ENCODE measurements around the gene RNF41. TPM values are rescaled to one million over a fixed set of nuclear protein-coding genes. Genes with fewer than 3 reads are reported as not detected.
A peak's percentile ranks its signal among the peaks of the same experiment; 100 is the strongest.
"Not testable (repeated sequence)": the region's sequence is repeated elsewhere in the genome, so short reads cannot be mapped to it uniquely, and the experiment has no call there.

Gene RNF41
- 38.5 TPM in 2 replicates for total RNA-seq

- H3K4me1 Mint-ChIP-seq (ENCODE audit: low read depth) = peaks cover 39% of the 10 kb centered on the region
- H3K27me3 Mint-ChIP-seq (ENCODE audit: low read depth) = no peaks in the 10 kb centered on the region
- H3K9me3 Mint-ChIP-seq = no peaks in the 10 kb centered on the region
- DNase-seq (ENCODE audit: low spot score) = peak; percentile 89
- intact Hi-C loops (cut with micrococcal nuclease) = loop anchor here (1.0 to 5.0 kb wide), 4 partner anchors 33 to 110 kb away; partner anchors contain the start of genes CS, MYL6B, PAN2 and SMARCC2
- H3K4me3 Mint-ChIP-seq (ENCODE audit: low read depth) = peak within 1 kb of the TSS; percentile 99
- H3K27ac Mint-ChIP-seq = peak within 1 kb of the TSS; percentile 92
- H3K36me3 Mint-ChIP-seq (ENCODE audit: low read depth) = peaks cover 18% of the 10 kb centered on the region
Measured at GRCh38 chr12:56221757-56222530, at the start of gene RNF41. Gene RNF41, minus strand, starts transcription at chr12:56221922. Its CDS starts 7,875 bp downstream, at chr12:56214047.

DNA sequence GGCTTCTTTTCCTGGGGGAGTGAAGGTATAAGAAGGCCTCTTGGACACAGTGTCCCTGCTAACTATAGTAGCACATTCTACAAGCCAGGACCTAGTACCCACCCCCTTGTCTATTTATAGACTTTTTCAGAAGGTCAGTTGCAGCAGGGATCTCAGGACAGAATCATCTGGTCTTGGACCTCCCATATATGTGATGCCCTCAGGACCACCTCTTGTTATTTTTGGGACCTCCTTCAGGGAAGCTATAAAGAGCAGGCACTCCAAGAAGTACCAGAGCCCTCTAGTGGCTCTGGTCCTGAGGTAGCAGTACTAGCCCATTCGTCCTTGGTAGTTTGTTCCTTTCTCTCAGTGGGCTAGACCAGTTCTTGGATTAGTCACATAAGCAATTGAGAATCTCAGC is 49.3 kb upstream of the RNF41 start:
- intact Hi-C loops (cut with micrococcal nuclease) = no loop called here
- H3K36me3 Mint-ChIP-seq (ENCODE audit: low read depth) = peaks cover 41% of the 10 kb centered on the region
- H3K4me3 Mint-ChIP-seq (ENCODE audit: low read depth) = no peak overlapping the region
- H3K9me3 Mint-ChIP-seq = no peaks in the 10 kb centered on the region
- H3K27ac Mint-ChIP-seq = no peak overlapping the region
- peaks cover 15% of the 10 kb centered on the region for H3K4me1 Mint-ChIP-seq (ENCODE audit: low read depth)
- H3K27me3 Mint-ChIP-seq (ENCODE audit: low read depth) = no peaks in the 10 kb centered on the region
- DNase-seq (ENCODE audit: low spot score) = no peak

- peak overlapping the region; percentile 79 for H3K4me3 Mint-ChIP-seq (ENCODE audit: low read depth)
- no peaks in the 10 kb centered on the region for H3K9me3 Mint-ChIP-seq
- no peak for DNase-seq (ENCODE audit: low spot score)
- H3K27me3 Mint-ChIP-seq (ENCODE audit: low read depth) = no peaks in the 10 kb centered on the region
- peaks cover 19% of the 10 kb centered on the region for H3K36me3 Mint-ChIP-seq (ENCODE audit: low read depth)
- H3K27ac Mint-ChIP-seq = peak overlapping the region; percentile 36
- intact Hi-C loops (cut with micrococcal nuclease) = loop anchor here (1.0 to 2.0 kb wide), 3 partner anchors 33 to 75 kb away; partner anchors contain the start of genes CS and NABP2
- peaks cover 17% of the 10 kb centered on the region for H3K4me1 Mint-ChIP-seq (ENCODE audit: low read depth)
Measured at GRCh38 chr12:56267443-56268071, 45.8 kb upstream of the RNF41 start.

- Mint-ChIP-seq H3K9me3 (no peaks in the 10 kb centered on the region), H3K27ac (peak within 1 kb of the TSS; percentile 87), H3K36me3 (ENCODE audit: low read depth) (peaks cover 12% of the 10 kb centered on the region), H3K4me3 (ENCODE audit: low read depth) (peak within 1 kb of the TSS; percentile 96), H3K4me1 (ENCODE audit: low read depth) (peaks cover 17% of the 10 kb centered on the region), H3K27me3 (ENCODE audit: low read depth) (no peaks in the 10 kb centered on the region)
- intact Hi-C loops (cut with micrococcal nuclease) = loop anchor here (1.0 to 2.0 kb wide), 4 partner anchors 33 to 74 kb away; partner anchors contain the start of genes CS and NABP2
- peak; percentile 85 for DNase-seq (ENCODE audit: low spot score)
Measured at GRCh38 chr12:56266693-56267442, 45.1 kb upstream of the RNF41 start, which contains the start of gene COQ10A. Gene COQ10A, plus strand, starts transcription at chr12:56266942. Its CDS starts 177 bp downstream, at chr12:56267119.

DNA sequence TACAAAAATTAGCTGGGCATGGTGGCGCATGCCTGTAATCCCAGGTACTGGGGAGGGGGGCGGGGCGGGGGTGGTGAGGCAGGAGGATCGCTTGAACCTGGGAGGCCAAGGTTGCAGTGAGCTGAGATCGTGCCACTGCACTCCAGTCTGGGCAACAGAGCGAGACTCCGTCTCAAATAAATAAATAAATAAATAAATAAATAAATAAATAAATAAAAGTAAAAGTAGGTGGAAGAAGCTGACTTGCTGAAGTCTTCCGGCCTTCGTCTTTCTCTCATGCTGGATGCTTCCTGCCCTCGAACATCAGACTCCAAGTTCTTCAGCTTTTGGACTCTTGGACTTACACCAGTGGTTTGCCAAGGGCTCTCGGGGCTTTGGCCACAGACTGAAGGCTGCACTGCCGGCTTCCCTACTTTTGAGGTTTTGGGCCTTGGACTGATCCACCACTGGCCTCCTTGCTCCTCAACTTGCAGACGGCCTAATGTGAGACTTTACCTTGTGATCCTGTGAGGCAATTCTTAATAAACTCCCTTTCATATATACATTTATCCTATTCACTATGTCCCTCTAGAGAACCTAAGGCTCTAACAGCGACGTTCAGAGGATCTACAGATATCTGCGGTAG is 44.5 kb upstream of the RNF41 start:
- peaks cover 17% of the 10 kb centered on the region for H3K4me1 Mint-ChIP-seq (ENCODE audit: low read depth)
- not testable (repeated sequence) for H3K9me3 Mint-ChIP-seq; DNase-seq (ENCODE audit: low spot score); H3K27me3 Mint-ChIP-seq (ENCODE audit: low read depth); H3K36me3 Mint-ChIP-seq (ENCODE audit: low read depth)
- peak overlapping the region; percentile 87 for H3K27ac Mint-ChIP-seq
- intact Hi-C loops (cut with micrococcal nuclease) = loop anchor here (1.0 to 2.0 kb wide), 3 partner anchors 41 to 73 kb away; partner anchors contain the start of gene NABP2
- H3K4me3 Mint-ChIP-seq (ENCODE audit: low read depth) = peak overlapping the region; percentile 96

GRCh38 chr12:56262955-56263354 is 41.2 kb upstream of the RNF41 start:
- intact Hi-C loops (cut with micrococcal nuclease); H3K27ac Mint-ChIP-seq; H3K4me3 Mint-ChIP-seq (ENCODE audit: low read depth); H3K36me3 Mint-ChIP-seq (ENCODE audit: low read depth); H3K9me3 Mint-ChIP-seq; DNase-seq (ENCODE audit: low spot score); H3K27me3 Mint-ChIP-seq (ENCODE audit: low read depth): not testable (repeated sequence)
- H3K4me1 Mint-ChIP-seq (ENCODE audit: low read depth) = peaks cover 21% of the 10 kb centered on the region

DNA sequence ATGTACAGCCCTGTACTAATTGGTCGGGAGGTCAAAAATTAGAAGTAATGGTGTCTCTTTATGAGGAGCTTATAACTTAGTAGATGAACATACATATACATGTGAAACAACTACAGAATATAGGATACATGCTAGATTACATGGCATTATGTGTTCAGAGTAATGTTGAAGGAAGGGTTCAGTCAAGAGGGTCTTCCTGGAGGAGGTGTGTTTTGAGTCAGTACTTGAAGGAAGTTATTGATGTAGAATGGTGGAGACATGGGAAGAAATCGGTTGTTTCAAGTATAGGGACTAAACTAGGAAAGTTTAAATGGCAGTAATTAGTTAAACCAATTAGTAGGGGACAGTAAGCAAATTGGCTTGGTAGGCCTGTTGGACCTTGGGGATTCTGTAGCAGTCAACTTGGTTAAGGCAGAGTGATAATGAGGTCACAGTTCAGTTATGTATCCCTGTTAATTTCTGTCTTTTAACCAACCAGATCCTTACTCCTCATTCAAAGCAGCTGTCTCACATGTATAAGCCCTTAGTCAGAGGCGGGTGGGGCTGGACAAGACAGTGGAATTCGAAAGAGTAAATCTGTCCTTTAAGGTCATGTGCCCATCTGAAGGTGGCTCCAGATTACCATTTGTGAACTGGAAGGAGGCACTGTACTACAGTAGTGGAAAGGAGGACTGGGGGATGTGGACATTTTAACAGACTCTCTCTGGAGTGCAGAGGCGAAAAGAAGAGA is 39.9 kb upstream of the RNF41 start:
- intact Hi-C loops (cut with micrococcal nuclease) = no loop called here
- H3K4me3 Mint-ChIP-seq (ENCODE audit: low read depth) = no peak overlapping the region
- H3K27ac Mint-ChIP-seq = no peak overlapping the region
- no peaks in the 10 kb centered on the region for H3K36me3 Mint-ChIP-seq (ENCODE audit: low read depth)
- no peak for DNase-seq (ENCODE audit: low spot score)
- H3K27me3 Mint-ChIP-seq (ENCODE audit: low read depth) = no peaks in the 10 kb centered on the region
- peaks cover 15% of the 10 kb centered on the region for H3K4me1 Mint-ChIP-seq (ENCODE audit: low read depth)
- H3K9me3 Mint-ChIP-seq = no peaks in the 10 kb centered on the region

DNA sequence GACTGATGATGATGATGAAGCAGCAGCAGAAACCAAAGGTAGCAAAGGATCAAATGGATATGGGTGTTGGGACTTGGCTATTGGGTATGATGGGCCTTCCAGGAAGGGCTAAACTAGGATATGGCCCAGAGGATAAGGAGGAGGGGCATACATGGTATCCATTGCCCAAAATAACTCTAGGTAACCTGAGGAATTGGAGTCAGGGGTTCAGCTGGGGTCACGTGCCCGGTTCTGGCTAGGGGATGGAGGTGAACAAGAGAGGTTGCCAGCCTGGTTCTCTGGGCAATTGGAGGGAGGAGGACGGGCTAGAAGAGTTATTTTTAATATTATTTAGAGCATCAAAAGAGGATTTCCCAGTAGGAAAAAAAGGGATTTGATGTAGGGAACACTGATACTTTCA is 39.2 kb upstream of the RNF41 start:
- Mint-ChIP-seq H3K4me3 (ENCODE audit: low read depth) (no peak overlapping the region), H3K27me3 (ENCODE audit: low read depth) (no peaks in the 10 kb centered on the region), H3K27ac (no peak overlapping the region), H3K9me3 (no peaks in the 10 kb centered on the region), H3K36me3 (ENCODE audit: low read depth) (peaks cover 4% of the 10 kb centered on the region), H3K4me1 (ENCODE audit: low read depth) (peaks cover 13% of the 10 kb centered on the region)
- intact Hi-C loops (cut with micrococcal nuclease) = no loop called here
- DNase-seq (ENCODE audit: low spot score) = no peak

GRCh38 chr12:56260380-56260779 is 38.7 kb upstream of the RNF41 start:
- H3K9me3 Mint-ChIP-seq = no peaks in the 10 kb centered on the region
- peak overlapping the region; percentile 49 for H3K4me3 Mint-ChIP-seq (ENCODE audit: low read depth)
- no peak overlapping the region for H3K27ac Mint-ChIP-seq
- peaks cover 11% of the 10 kb centered on the region for H3K4me1 Mint-ChIP-seq (ENCODE audit: low read depth)
- intact Hi-C loops (cut with micrococcal nuclease) = no loop called here
- peaks cover 5% of the 10 kb centered on the region for H3K36me3 Mint-ChIP-seq (ENCODE audit: low read depth)
- H3K27me3 Mint-ChIP-seq (ENCODE audit: low read depth) = no peaks in the 10 kb centered on the region
- no peak for DNase-seq (ENCODE audit: low spot score)

DNA sequence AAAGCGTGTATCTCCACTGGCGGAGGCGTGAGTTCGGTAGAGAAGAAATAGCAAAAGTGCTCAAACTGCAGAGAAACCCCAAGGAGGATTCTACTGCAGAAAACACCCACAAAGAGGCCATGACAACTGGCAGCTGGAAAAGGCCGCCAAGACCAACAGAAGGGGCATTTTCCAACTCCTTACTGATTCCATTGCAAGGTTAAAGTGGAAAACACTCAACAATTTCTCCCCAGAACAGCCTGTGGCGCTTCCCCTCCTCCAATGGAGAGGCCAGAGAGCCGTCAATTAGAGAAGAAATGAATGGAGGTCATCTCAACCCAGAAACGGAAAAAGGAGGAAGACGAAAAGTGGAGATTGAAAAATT is 37.1 kb upstream of the RNF41 start:
- Mint-ChIP-seq H3K9me3 (no peaks in the 10 kb centered on the region), H3K4me3 (ENCODE audit: low read depth) (peak overlapping the region; percentile 87), H3K27me3 (ENCODE audit: low read depth) (no peaks in the 10 kb centered on the region), H3K36me3 (ENCODE audit: low read depth) (peaks cover 17% of the 10 kb centered on the region), H3K4me1 (ENCODE audit: low read depth) (peaks cover 11% of the 10 kb centered on the region), H3K27ac (peak overlapping the region; percentile 73)
- DNase-seq (ENCODE audit: low spot score) = no peak
- intact Hi-C loops (cut with micrococcal nuclease) = loop anchor here (5.0 kb wide), 1 partner anchor 142 kb away; the partner anchor contains the start of genes RPL41 and ZC3H10

DNA sequence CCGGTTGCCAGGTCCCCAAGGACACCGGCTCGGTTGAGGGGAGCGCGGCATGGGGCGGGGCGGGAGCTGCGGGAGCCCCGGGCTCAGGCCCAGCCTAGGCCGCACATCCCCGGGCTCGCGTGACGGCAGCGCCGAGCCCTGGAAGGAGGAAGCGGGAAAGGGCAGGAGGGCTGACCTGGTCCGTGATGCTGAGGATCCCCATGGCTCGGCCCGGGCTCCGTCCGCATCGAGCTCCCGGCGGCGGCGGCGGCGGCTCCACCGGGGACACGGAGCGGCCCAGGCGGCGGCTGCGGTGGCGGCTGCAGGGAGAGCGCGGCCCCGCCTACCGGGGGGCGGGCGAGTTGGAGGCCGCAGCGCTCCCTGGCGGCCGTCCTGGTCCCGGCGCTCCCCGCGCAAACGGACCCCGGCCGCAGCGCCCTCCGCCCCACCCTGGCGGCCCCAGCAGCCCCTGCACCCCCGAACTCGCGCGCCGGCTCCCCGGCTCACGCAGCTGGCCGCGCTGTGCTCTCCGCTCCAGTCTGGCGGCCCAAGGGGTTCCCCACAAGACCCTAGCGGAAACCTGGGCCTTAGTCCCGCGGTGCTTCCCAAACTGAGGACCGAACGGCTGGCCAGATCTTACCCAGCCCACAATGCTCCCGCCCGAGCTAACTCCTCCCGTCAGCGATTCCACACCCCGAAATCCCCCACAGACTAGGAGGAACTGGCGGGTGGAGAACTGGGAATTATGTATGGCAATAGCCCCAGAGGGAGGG is 36.5 kb upstream of the RNF41 start, which contains the start of gene ANKRD52:
ANKRD52 (minus strand) TSS at position 317 of the 752 bp plus-strand sequence; CDS start at position 202, 115 bp downstream.
- Mint-ChIP-seq H3K4me3 (ENCODE audit: low read depth) (peak within 1 kb of the TSS; percentile 87), H3K4me1 (ENCODE audit: low read depth) (peaks cover 11% of the 10 kb centered on the region), H3K27me3 (ENCODE audit: low read depth) (no peaks in the 10 kb centered on the region), H3K27ac (peak within 1 kb of the TSS; percentile 73), H3K36me3 (ENCODE audit: low read depth) (peaks cover 23% of the 10 kb centered on the region), H3K9me3 (no peaks in the 10 kb centered on the region)
- intact Hi-C loops (cut with micrococcal nuclease) = loop anchor here (5.0 kb wide), 1 partner anchor 141 kb away; the partner anchor contains the start of genes RPL41 and ZC3H10
- DNase-seq (ENCODE audit: low spot score) = peak; percentile 80
